Gastroesophageal sphincter (tissue), 4 donors: ENCODE measurements around the gene BRDT. TPM values are rescaled to one million over a fixed set of nuclear protein-coding genes. Genes with fewer than 3 reads are reported as not detected.

Experiments
- ATAC-seq: fragments of 150-250 bp; one replicate; pipeline ENCODE4 v1.9.1; 2016; ENCODE audit warnings: mild to moderate bottlenecking, moderate library complexity
- H3K27ac ChIP-seq, 4 donors: fragments of 200-600 bp; sonication (generic) in 3 of 4; 1 replicate in 3 of 4; 2 replicates in 1 of 4; pipeline ENCODE4 v1.5.1; 2016 to 2019
- H3K27me3 ChIP-seq: fragments of 200-600 bp; sonication (generic); one replicate; pipeline ENCODE4 v1.5.1; 2019
- H3K36me3 ChIP-seq, 2 donors: fragments of 200-600 bp; sonication (generic); one replicate each; pipeline ENCODE4 v1.5.1; 2019; ENCODE audit warnings: control low read depth in 1 of 2
- H3K4me1 ChIP-seq, 3 donors: fragments of 200-600 bp; sonication (generic); 1 replicate in 2 of 3; 2 replicates in 1 of 3; pipeline ENCODE4 v1.5.1; 2016 to 2019; ENCODE audit warnings: control low read depth in 2 of 3
- H3K4me3 ChIP-seq, 2 donors: fragments of 200-600 bp; sonication (generic); one replicate each; pipeline ENCODE4 v1.5.1; 2019; ENCODE audit warnings: mild to moderate bottlenecking in 1 of 2, moderate library complexity in 1 of 2
- H3K9me3 ChIP-seq, 3 donors: fragments of 200-600 bp; sonication (generic); one replicate each; pipeline ENCODE4 v1.5.1; 2017 to 2019; ENCODE audit warnings: control low read depth in 2 of 3
- CTCF ChIP-seq, 4 experiments: fragments of 200-600 bp in 2 of 4; fragments of 450-650 bp in 2 of 4; sonication (generic) in 1 of 4; IDR thresholded peaks; one replicate each; pipeline ENCODE4 v1.5.1; 2017 to 2019; ENCODE audit warnings: antibody characterized with exemption in 4 of 4, mild to moderate bottlenecking in 2 of 4, moderate library complexity in 2 of 4
- EP300 ChIP-seq: sonication (generic); formaldehyde crosslinking; IDR thresholded peaks from one replicate; pipeline ENCODE4 v1.6.1; 2017; ENCODE audit warnings: antibody characterized with exemption, mild to moderate bottlenecking
- POLR2A ChIP-seq, 2 donors: fragments of 450-650 bp; IDR thresholded peaks; one replicate each; pipeline ENCODE4 v1.6.1; 2017; ENCODE audit warnings: antibody characterized with exemption in 2 of 2, mild to moderate bottlenecking in 2 of 2, moderate library complexity in 1 of 2
- POLR2AphosphoS5 ChIP-seq: sonication (generic); formaldehyde crosslinking; IDR thresholded peaks from one replicate; pipeline ENCODE4 v1.6.1; 2017; ENCODE audit warnings: antibody characterized with exemption
- WGBS, 2 donors: methylation state at CpG; one replicate each; pipeline ENCODE4 v1.1.5; 2018; ENCODE audit warnings: low coverage in 1 of 2; 5-methylcytosine and 5-hydroxymethylcytosine counted together
- total RNA-seq, 4 donors: library from RNA; depleted of rRNA; stranded (reverse); fragments of >200 nt; gene quantifications; one replicate each; pipeline ENCODE4 v1.1.0, GENCODE V29; 2016

The BRDT gene
- not detected for total RNA-seq

- Histone ChIP-seq H3K4me1 (no peaks in the 10 kb centered on the region), H3K27me3 (no peaks in the 10 kb centered on the region), H3K9me3 (no peaks in the 10 kb centered on the region), H3K4me3 (no peak within 1 kb of the TSS), H3K36me3 (no peaks in the 10 kb centered on the region), H3K27ac (no peak within 1 kb of the TSS)
- TF ChIP-seq EP300 (no peak), POLR2A (IDR thresholded peaks at IDR 0.05) (no peak), CTCF (IDR thresholded peaks at IDR 0.05) (no peak), POLR2AphosphoS5 (no peak)
- 98 to 100% methylated on average over 4 to 7 of the region's 23 CpGs for WGBS, 2 donors
- ATAC-seq = no peak
Measured at GRCh38 chr1:91949356-91949699, at the start of gene BRDT. Gene BRDT, plus strand, starts transcription at chr1:91949401. Its CDS starts 13,354 bp downstream, at chr1:91962755.

- peak; percentile 78 for ATAC-seq
- WGBS, 2 donors = 100% methylated on average over 1 of the region's 1 CpG
- Histone ChIP-seq H3K4me3 (no peak overlapping the region), H3K9me3 (no peaks in the 10 kb centered on the region), H3K27me3 (no peaks in the 10 kb centered on the region), H3K27ac (no peak overlapping the region), H3K4me1 (peaks cover 0 to 20% (median 5%) of the 10 kb centered on the region in 3 donors), H3K36me3 (no peaks in the 10 kb centered on the region)
- no peak for TF ChIP-seq EP300
- TF ChIP-seq POLR2AphosphoS5 = peak; percentile 29
Measured at GRCh38 chr1:91900562-91900961, 48.6 kb upstream of the BRDT start.

- no peaks in the 10 kb centered on the region for H3K9me3 ChIP-seq
- H3K27ac ChIP-seq = no peak overlapping the region
- H3K4me3 ChIP-seq = no peak overlapping the region
- peaks cover 0 to 19% (median 5%) of the 10 kb centered on the region in 3 donors for H3K4me1 ChIP-seq
- ATAC-seq = no peak
- no peaks in the 10 kb centered on the region for H3K36me3 ChIP-seq
- TF ChIP-seq EP300 (no peak), CTCF (IDR thresholded peaks at IDR 0.05) (no peak), POLR2AphosphoS5 (no peak), POLR2A (IDR thresholded peaks at IDR 0.05) (no peak)
- no peaks in the 10 kb centered on the region for H3K27me3 ChIP-seq
Measured at GRCh38 chr1:91901231-91901630, 48.0 kb upstream of the BRDT start.

GRCh38 chr1:91912266-91912665 lies 36.9 kb upstream of the BRDT start:
- no peaks in the 10 kb centered on the region for H3K36me3 ChIP-seq
- no peaks in the 10 kb centered on the region for H3K9me3 ChIP-seq
- 50 to 85% methylated on average over 1 of the region's 1 CpG for WGBS, 2 donors
- H3K4me1 ChIP-seq = no peaks in the 10 kb centered on the region
- no peaks in the 10 kb centered on the region for H3K27me3 ChIP-seq
- H3K4me3 ChIP-seq = no peak overlapping the region
- ATAC-seq = no peak
- no peak for TF ChIP-seq POLR2A (IDR thresholded peaks at IDR 0.05)
- no peak overlapping the region for H3K27ac ChIP-seq

GRCh38 chr1:91913018-91913417 lies 36.2 kb upstream of the BRDT start:
- Histone ChIP-seq H3K9me3 (no peaks in the 10 kb centered on the region), H3K27me3 (no peaks in the 10 kb centered on the region), H3K27ac (no peak overlapping the region), H3K4me3 (no peak overlapping the region), H3K36me3 (no peaks in the 10 kb centered on the region), H3K4me1 (no peaks in the 10 kb centered on the region)
- TF ChIP-seq POLR2A (IDR thresholded peaks at IDR 0.05) = no peak
- TF ChIP-seq EP300 = no peak
- no peak for TF ChIP-seq POLR2AphosphoS5
- no peak for TF ChIP-seq CTCF (IDR thresholded peaks at IDR 0.05)
- 73 to 80% methylated on average over 3 of the region's 3 CpGs for WGBS, 2 donors
- ATAC-seq = no peak

GRCh38 chr1:91916046-91916445 lies 33.2 kb upstream of the BRDT start:
- TF ChIP-seq POLR2AphosphoS5 (no peak), EP300 (no peak), CTCF (IDR thresholded peaks at IDR 0.05) (no peak), POLR2A (IDR thresholded peaks at IDR 0.05) (no peak)
- Histone ChIP-seq H3K4me3 (no peak overlapping the region), H3K9me3 (no peaks in the 10 kb centered on the region), H3K27me3 (no peaks in the 10 kb centered on the region), H3K36me3 (no peaks in the 10 kb centered on the region), H3K4me1 (no peaks in the 10 kb centered on the region), H3K27ac (no peak overlapping the region)
- 60 to 76% methylated on average over 2 to 3 of the region's 4 CpGs for WGBS, 2 donors
- no peak for ATAC-seq
